IMR-90 (cell line): ENCODE data around the gene FAM219A. TPM values are rescaled to one million over a fixed set of nuclear protein-coding genes. Genes with fewer than 3 reads are reported as not detected.

ENCODE experiments used
- ATAC-seq: fragments of 200-7000 bp; cut with Tn5 transposase; 2 replicates; pipeline ENCODE4 v1.9.1; 2020; ENCODE audit warnings: low read depth, mild to moderate bottlenecking, moderate library complexity
- BruUV-seq: library from RNA; stranded (reverse); fragments of 400-500 nt; replicated peaks from 2 replicates; lab custom pipeline; 2021; lab: Mats Ljungman, UMichigan
- CTCF ChIA-PET: fragments of 300-600 bp; formaldehyde crosslinking; extraction: SDS; loops from one replicate; lab custom pipeline; 2021; ENCODE audit warnings: antibody characterized with exemption; lab: Yijun Ruan, JAX
- POLR2A ChIA-PET: fragments of 300-600 bp; sonication (Branson Sonifier 250); formaldehyde crosslinking; loops from one replicate; lab custom pipeline; 2022; ENCODE audit warnings: antibody characterized with exemption; ENCODE audit not compliant: unreplicated experiment; lab: Charles Lee
- DNase-seq: peaks from one replicate; pipeline ENCODE4 v3.0.0; 2013
- H2AFZ ChIP-seq: replicated peaks from 2 replicates; pipeline ENCODE3; 2013; ENCODE audit warnings: low read length, mild to moderate bottlenecking; ENCODE audit not compliant: poor library complexity
- H2AK5ac ChIP-seq: 2 replicates; pipeline ENCODE4 v1.6.1; 2013; ENCODE audit warnings: low read depth, low read length, inconsistent platforms
- H2AK9ac ChIP-seq: replicated peaks from 2 replicates; pipeline ENCODE3; 2013; ENCODE audit warnings: mild to moderate bottlenecking, low read depth, low read length, moderate library complexity; ENCODE audit not compliant: poor library complexity
- H2BK120ac ChIP-seq: 2 replicates; pipeline ENCODE4 v1.6.1; 2013; ENCODE audit warnings: low read depth, low read length, inconsistent platforms
- H2BK15ac ChIP-seq: 3 replicates; pipeline ENCODE4 v1.6.1; 2013; ENCODE audit warnings: low read depth, low read length, inconsistent platforms
- H2BK20ac ChIP-seq: 2 replicates; pipeline ENCODE4 v1.6.1; 2013; ENCODE audit warnings: low read depth, mild to moderate bottlenecking, inconsistent platforms, low read length, moderate library complexity
- H2BK5ac ChIP-seq: 2 replicates; pipeline ENCODE4 v1.6.1; 2013; ENCODE audit warnings: mild to moderate bottlenecking, low read depth, low read length, inconsistent platforms; ENCODE audit not compliant: poor library complexity, severe bottlenecking
- H3K14ac ChIP-seq: replicated peaks from 2 replicates; pipeline ENCODE4 v1.6.1; 2013; ENCODE audit warnings: low read depth, low read length, inconsistent platforms
- H3K18ac ChIP-seq: 2 replicates; pipeline ENCODE4 v1.6.1; 2013; ENCODE audit warnings: low read depth, low read length, control low read depth
- H3K23ac ChIP-seq: 2 replicates; pipeline ENCODE4 v1.6.1; 2013; ENCODE audit warnings: low read depth, low read length, inconsistent platforms
- H3K27ac ChIP-seq: 2 replicates; pipeline ENCODE4 v1.5.1; 2013; ENCODE audit warnings: mild to moderate bottlenecking, control low read depth, low read length; ENCODE audit not compliant: insufficient read depth
- H3K27me3 ChIP-seq: 2 replicates; pipeline ENCODE4 v1.6.1; 2013; ENCODE audit warnings: low read length; ENCODE audit not compliant: control insufficient read depth, insufficient read depth
- H3K36me3 ChIP-seq: 2 replicates; pipeline ENCODE4 v1.6.1; 2013; ENCODE audit warnings: low read length, mixed read lengths; ENCODE audit not compliant: control insufficient read depth, insufficient read depth
- H3K4ac ChIP-seq: 2 replicates; pipeline ENCODE4 v1.6.1; 2013; ENCODE audit warnings: low read depth, low read length, inconsistent platforms
- H3K4me1 ChIP-seq: 2 replicates; pipeline ENCODE4 v1.6.1; 2013; ENCODE audit warnings: low read length, mixed read lengths; ENCODE audit not compliant: control insufficient read depth, insufficient read depth
- H3K4me2 ChIP-seq: 2 replicates; pipeline ENCODE4 v1.6.1; 2013; ENCODE audit warnings: low read depth, mild to moderate bottlenecking, control low read depth, low read length, moderate library complexity
- H3K4me3 ChIP-seq: 2 replicates; pipeline ENCODE4 v1.5.1; 2013; ENCODE audit warnings: low read depth, mild to moderate bottlenecking, control low read depth, low read length, moderate library complexity; ENCODE audit not compliant: insufficient read depth
- H3K56ac ChIP-seq: 2 replicates; pipeline ENCODE4 v1.6.1; 2013; ENCODE audit warnings: low read length, inconsistent platforms; ENCODE audit not compliant: insufficient read depth; ENCODE audit errors: extremely low read depth
- H3K79me1 ChIP-seq, 2 experiments: 2 replicates each; pipeline ENCODE4 v1.6.1; 2013; ENCODE audit warnings: low read length in 2 of 2, inconsistent platforms in 1 of 2, low read depth in 1 of 2
- H3K9ac ChIP-seq: 2 replicates; pipeline ENCODE4 v1.6.1; 2013; ENCODE audit warnings: low read depth, low read length, control low read depth
- H3K9me1 ChIP-seq: 2 replicates; pipeline ENCODE4 v1.6.1; 2013; ENCODE audit warnings: low read length, inconsistent platforms; ENCODE audit not compliant: insufficient read depth
- H3K9me3 ChIP-seq: 2 replicates; pipeline ENCODE4 v1.6.1; 2013; ENCODE audit warnings: low read length; ENCODE audit not compliant: control insufficient read depth, insufficient read depth
- H4K20me1 ChIP-seq: 2 replicates; pipeline ENCODE4 v1.6.1; 2013; ENCODE audit warnings: low read length, inconsistent platforms; ENCODE audit not compliant: insufficient read depth
- H4K5ac ChIP-seq: 2 replicates; pipeline ENCODE4 v1.6.1; 2013; ENCODE audit warnings: mild to moderate bottlenecking, low read depth, low read length, control low read depth
- H4K8ac ChIP-seq, 2 experiments: 2 replicates each; pipeline ENCODE4 v1.6.1; 2013; ENCODE audit warnings: low read depth in 2 of 2, low read length in 2 of 2, control low read depth in 1 of 2, inconsistent platforms in 1 of 2
- H4K91ac ChIP-seq: 2 replicates; pipeline ENCODE4 v1.6.1; 2013; ENCODE audit warnings: low read depth, low read length, inconsistent platforms; ENCODE audit not compliant: insufficient read depth
- BHLHE40 ChIP-seq: fragments of 150-350 bp; IDR thresholded peaks from 2 replicates; pipeline ENCODE4 v1.6.1; 2016; ENCODE audit warnings: mild to moderate bottlenecking, low read depth, low read length
- CEBPB ChIP-seq: IDR thresholded peaks from 2 replicates; pipeline ENCODE4 v1.6.1; 2012; ENCODE audit warnings: low read depth, low read length, improper control_type of control experiment
- FOS ChIP-seq: fragments of 150-350 bp; IDR thresholded peaks from 2 replicates; pipeline ENCODE4 v1.6.1; 2016; ENCODE audit warnings: low read depth, low read length
- MAFK ChIP-seq: IDR thresholded peaks from 2 replicates; pipeline ENCODE4 v1.6.1; 2012; ENCODE audit warnings: low read depth, low read length, improper control_type of control experiment
- MAZ ChIP-seq: IDR thresholded peaks from 2 replicates; pipeline ENCODE4 v1.6.1; 2012; ENCODE audit warnings: low read depth, mild to moderate bottlenecking, low read length, improper control_type of control experiment, moderate library complexity, borderline replicate concordance
- MXI1 ChIP-seq: IDR thresholded peaks from 2 replicates; pipeline ENCODE4 v1.6.1; 2012; ENCODE audit warnings: low read depth, mild to moderate bottlenecking, low read length, moderate library complexity, borderline replicate concordance
- NFE2L2 ChIP-seq: fragments of 150-350 bp; IDR thresholded peaks from 2 replicates; pipeline ENCODE4 v1.6.1; 2016; ENCODE audit warnings: low read depth, mild to moderate bottlenecking, low read length
- POLR2A ChIP-seq: IDR thresholded peaks from 2 replicates; pipeline ENCODE4 v1.6.1; 2012; ENCODE audit warnings: mild to moderate bottlenecking, low read depth, low read length
- SMC3 ChIP-seq: fragments of 150-350 bp; IDR thresholded peaks from 2 replicates; pipeline ENCODE4 v1.6.1; 2016; ENCODE audit warnings: low read depth, mild to moderate bottlenecking, antibody characterized with exemption, low read length, moderate library complexity
- WGBS, 2 experiments: methylation state at CpG; one replicate each; pipeline versions ENCODE4 v1.1.5 to v1.1.7; 2013; ENCODE audit warnings: missing lambda C conversion rate in 2 of 2; ENCODE audit not compliant: insufficient read length in 1 of 2; ENCODE audit errors: extremely low coverage in 2 of 2; 5-methylcytosine and 5-hydroxymethylcytosine counted together
- dilution Hi-C: fragments of 300-500 bp; cut with HindIII; formaldehyde crosslinking; loops from one replicate; pipeline ENCODE4 v1.14.3; 2018; ENCODE audit warnings: low sequenced_read_pairs; ENCODE audit not compliant: unreplicated experiment
- in situ Hi-C: fragments of 300-500 bp; cut with MboI; formaldehyde crosslinking; loops from 3 replicates; pipeline ENCODE4 v1.14.3; 2019; ENCODE audit warnings: low sequenced_read_pairs, inconsistent platforms, mixed read lengths
- intact Hi-C: fragments of 100-400 bp; cut with micrococcal nuclease; formaldehyde crosslinking; loops from 2 replicates; pipeline ENCODE4 v1.10.0; 2022
- polyA plus RNA-seq, 3 experiments: library from polyadenylated mRNA; depleted of rRNA; stranded (reverse); fragments of >200 nt; gene quantifications; 2 replicates each; pipeline ENCODE4 v1.2.3, GENCODE V29; 2012; ENCODE audit warnings: low replicate concordance in 1 of 3
- total RNA-seq: library from RNA; depleted of rRNA; stranded (reverse); fragments of >200 nt; gene quantifications from 2 replicates; pipeline ENCODE4 v1.2.3, GENCODE V29; 2012

The FAM219A gene
- total and polyA plus RNA-seq, 2 of the 4 experiments (the other 2 are of a cell fraction) = 4.8 to 20.8 TPM

DNA sequence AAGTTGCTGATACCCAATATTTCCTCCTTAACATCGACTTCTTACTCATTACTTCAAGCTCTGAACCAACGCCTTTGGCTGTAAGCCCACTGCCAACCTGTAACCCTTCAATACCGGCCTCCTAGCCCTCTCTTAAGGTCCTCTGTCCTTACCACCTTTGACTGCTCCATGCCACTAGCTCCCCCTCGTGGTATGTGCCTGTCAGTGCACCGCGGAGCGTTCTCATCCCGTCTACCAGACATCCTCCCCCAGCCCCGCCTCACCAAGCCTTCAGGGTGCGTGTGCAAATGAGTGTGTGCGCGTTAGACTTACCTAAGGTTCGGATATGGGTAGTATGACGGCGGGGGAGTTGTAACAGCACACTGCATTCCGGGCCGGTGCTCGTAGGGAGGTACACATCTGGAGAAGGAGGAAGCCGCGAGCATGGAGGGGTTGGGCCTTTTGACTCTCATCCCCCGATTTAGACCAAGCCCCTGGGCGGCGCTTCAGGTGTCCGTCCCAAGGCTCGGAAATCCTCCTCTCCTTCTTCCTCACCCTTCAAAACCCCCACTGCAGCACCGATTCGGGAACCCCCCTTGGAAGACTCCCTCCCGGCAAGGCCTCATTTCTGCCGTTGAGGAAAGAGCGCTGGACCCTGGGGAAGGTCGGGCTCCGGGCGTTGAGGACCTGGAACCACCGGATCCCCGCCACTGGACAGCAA lies 78.9 kb downstream of the FAM219A start (continued):
- TF ChIP-seq SMC3 = peak; percentile 65

GRCh38 chr9:34378376-34379060 lies 79.9 kb downstream of the FAM219A start:
- no peak overlapping the region for H3K14ac ChIP-seq
- H4K8ac ChIP-seq = no peak overlapping the region
- no peak for DNase-seq
- no peak overlapping the region for H3K56ac ChIP-seq
- BruUV-seq = no TSS peak
- ChIA-PET CTCF (interaction anchor here (0.6 to 1.8 kb wide), 4 partner anchors 33 to 884 kb away, joined by 3 to 4 read pairs (median 4); no protein-coding TSS in a partner anchor), POLR2A (no interaction called here)
- no peak for ATAC-seq
- WGBS, 2 experiments = 84% methylated on average over 3 of the region's 3 CpGs; no CpG with 5 or more reads in 1 of the 2 experiments
- H3K36me3 ChIP-seq = no peaks in the 10 kb centered on the region
- no peak overlapping the region for H2BK5ac ChIP-seq
- H3K23ac ChIP-seq = no peak overlapping the region
- no peak overlapping the region for H3K18ac ChIP-seq
- no peak overlapping the region for H2AFZ ChIP-seq
- no peak for TF ChIP-seq MAZ
- no peak for TF ChIP-seq MAFK
- TF ChIP-seq NFE2L2 = no peak
- TF ChIP-seq POLR2A = no peak
- no peak for TF ChIP-seq BHLHE40
- TF ChIP-seq CEBPB = no peak
- no peak for TF ChIP-seq MXI1
- TF ChIP-seq FOS = no peak
- H3K4me3 ChIP-seq = no peak overlapping the region
- H2BK15ac ChIP-seq = no peak overlapping the region
- no peak overlapping the region for H2AK5ac ChIP-seq
- no peak overlapping the region for H4K5ac ChIP-seq
- no peak overlapping the region for H3K9ac ChIP-seq
- intact Hi-C loops = loop anchor here (1.0 to 5.0 kb wide), 4 partner anchors 46 to 451 kb away; partner anchors contain the start of gene DCAF12
- no peak overlapping the region for H2BK120ac ChIP-seq
- H3K4ac ChIP-seq = no peak overlapping the region
- no peaks in the 10 kb centered on the region for H3K9me3 ChIP-seq
- H4K20me1 ChIP-seq = no peaks in the 10 kb centered on the region; the same call in 1 of the 2 replicates
- in situ Hi-C loops = no loop called here
- no peak overlapping the region for H3K4me2 ChIP-seq
- H2BK20ac ChIP-seq = no peak overlapping the region
- no peak overlapping the region for H4K91ac ChIP-seq
- peaks cover 8% of the 10 kb centered on the region; the same call in 1 of the 2 replicates for H3K9me1 ChIP-seq
- no peak overlapping the region for H3K27ac ChIP-seq
- H3K27me3 ChIP-seq = peaks cover 4% of the 10 kb centered on the region; the same call in 1 of the 2 replicates
- peaks cover 8% of the 10 kb centered on the region for H3K4me1 ChIP-seq
- H2AK9ac ChIP-seq = peak overlapping the region; percentile 10
- no peaks in the 10 kb centered on the region for H3K79me1 ChIP-seq
- dilution Hi-C loops = no loop called here
